H1 (cell line): ENCODE data around the gene PSMB5. TPM values are rescaled to one million over a fixed set of nuclear protein-coding genes. Genes with fewer than 3 reads are reported as not detected.
A peak's percentile ranks its signal among the peaks of the same experiment; 100 is the strongest.

Experiments used
- CTCF ChIA-PET: fragments of 300-600 bp; sonication (Branson Sonifier 250); formaldehyde crosslinking; loops from one replicate; lab custom pipeline; 2021; ENCODE audit not compliant: partially characterized antibody; lab: Charles Lee
- POLR2A ChIA-PET: fragments of 300-600 bp; sonication (Branson Sonifier 250); formaldehyde crosslinking; loops from one replicate; lab custom pipeline; 2021; ENCODE audit warnings: inconsistent platforms; ENCODE audit not compliant: partially characterized antibody; lab: Charles Lee
- DNase-seq, 2 experiments: peaks; one replicate each; pipeline versions ENCODE4 v3.0.0 to v3.0.0-alpha.2; 2010 to 2022; ENCODE audit warnings: low spot score in 2 of 2, low read depth in 1 of 2, mixed read lengths in 1 of 2
- FAIRE-seq: peaks from 2 replicates; lab custom pipeline; 2011; peaks lifted over from hg19 to GRCh38; lab: Jason Lieb, UNC
- H2AFZ ChIP-seq: 2 replicates; pipeline ENCODE4 v1.8.1; 2012; ENCODE audit warnings: low read length, inconsistent platforms
- H2AK5ac ChIP-seq: 2 replicates; pipeline ENCODE4 v1.6.1; 2013; ENCODE audit warnings: low read depth, low read length
- H2BK120ac ChIP-seq: replicated peaks from 2 replicates; pipeline ENCODE3; 2013; ENCODE audit warnings: low read depth, low read length, inconsistent platforms
- H2BK12ac ChIP-seq: 2 replicates; pipeline ENCODE4 v1.6.1; 2013; ENCODE audit warnings: low read depth, low read length
- H2BK15ac ChIP-seq: 2 replicates; pipeline ENCODE4 v1.6.1; 2013; ENCODE audit warnings: low read length
- H2BK20ac ChIP-seq: 2 replicates; pipeline ENCODE4 v1.6.1; 2013; ENCODE audit warnings: low read length
- H2BK5ac ChIP-seq: 2 replicates; pipeline ENCODE4 v1.6.1; 2013; ENCODE audit warnings: low read depth, low read length
- H3K14ac ChIP-seq: 2 replicates; pipeline ENCODE4 v1.6.1; 2013; ENCODE audit warnings: inconsistent platforms; ENCODE audit not compliant: insufficient read length
- H3K18ac ChIP-seq: 2 replicates; pipeline ENCODE4 v1.6.1; 2013; ENCODE audit warnings: low read length; ENCODE audit errors: extremely low read depth
- H3K23ac ChIP-seq: 2 replicates; pipeline ENCODE4 v1.6.1; 2013; ENCODE audit warnings: inconsistent platforms; ENCODE audit not compliant: insufficient read length
- H3K23me2 ChIP-seq: 2 replicates; pipeline ENCODE4 v1.6.1; 2013; ENCODE audit warnings: low read depth, low read length
- H3K27ac ChIP-seq: 2 replicates; pipeline ENCODE4 v1.6.1; 2011; ENCODE audit warnings: low read depth, low read length, inconsistent platforms
- H3K27me3 ChIP-seq, 4 experiments: replicated peaks in 1 of 4; 1 replicate in 1 of 4; 2 replicates in 3 of 4; pipeline versions ENCODE4 v1.6.1 to v1.8.1; 2011 to 2013; ENCODE audit warnings: low read length in 3 of 4, mild to moderate bottlenecking in 3 of 4, inconsistent platforms in 2 of 4, mixed read lengths in 2 of 4, moderate library complexity in 1 of 4; ENCODE audit not compliant: control insufficient read depth in 3 of 4, insufficient read depth in 3 of 4; ENCODE audit errors: extremely low read depth in 1 of 4
- H3K36me3 ChIP-seq, 4 experiments: 2 replicates each; pipeline versions ENCODE4 v1.6.1 to v1.8.1; 2011 to 2013; ENCODE audit warnings: mild to moderate bottlenecking in 4 of 4, low read length in 3 of 4, moderate library complexity in 2 of 4, control low read depth in 1 of 4, inconsistent platforms in 1 of 4; ENCODE audit not compliant: insufficient read depth in 4 of 4, control insufficient read depth in 2 of 4
- H3K4ac ChIP-seq: replicated peaks from 2 replicates; pipeline ENCODE3; 2013; ENCODE audit warnings: low read length, low read depth, mixed read lengths, inconsistent platforms; ENCODE audit not compliant: insufficient read length
- H3K4me1 ChIP-seq, 4 experiments: replicated peaks in 1 of 4; 1 replicate in 1 of 4; 2 replicates in 3 of 4; pipeline versions ENCODE4 v1.6.1 to v1.8.1; 2011 to 2013; ENCODE audit warnings: low read length in 3 of 4, inconsistent platforms in 2 of 4, mixed read lengths in 1 of 4; ENCODE audit not compliant: insufficient read depth in 4 of 4, control insufficient read depth in 3 of 4
- H3K4me2 ChIP-seq, 2 experiments: 2 replicates each; pipeline versions ENCODE4 v1.6.1 to v1.8.1; 2011 to 2013; ENCODE audit warnings: low read depth in 2 of 2, low read length in 2 of 2, control low read depth in 1 of 2, inconsistent platforms in 1 of 2, mild to moderate bottlenecking in 1 of 2; ENCODE audit not compliant: insufficient read depth in 1 of 2
- H3K4me3 ChIP-seq, 4 experiments: fragments of 200-600, 300-600 bp in 1 of 4; sonication (generic), shearing (Covaris generic), sonication (Bioruptor Twin) in 1 of 4; 2 replicates each; pipeline versions ENCODE4 v1.5.1 to v1.8.1; 2011 to 2016; ENCODE audit warnings: low read length in 4 of 4, low read depth in 3 of 4, control low read depth in 2 of 4, inconsistent platforms in 2 of 4, mild to moderate bottlenecking in 2 of 4, mixed read lengths in 1 of 4, moderate library complexity in 1 of 4; ENCODE audit not compliant: insufficient read depth in 2 of 4; ENCODE audit errors: extremely low read depth in 1 of 4
- H3K56ac ChIP-seq: replicated peaks from 2 replicates; pipeline ENCODE3; 2013; ENCODE audit warnings: low read depth, mild to moderate bottlenecking, mixed read lengths, low read length, inconsistent platforms; ENCODE audit not compliant: insufficient read length
- H3K79me1 ChIP-seq: 2 replicates; pipeline ENCODE4 v1.6.1; 2013; ENCODE audit warnings: low read depth, low read length, control low read depth
- H3K79me2 ChIP-seq, 2 experiments: 2 replicates each; pipeline versions ENCODE4 v1.6.1 to v1.8.1; 2012 to 2013; ENCODE audit warnings: low read length in 2 of 2, mild to moderate bottlenecking in 2 of 2, inconsistent platforms in 1 of 2; ENCODE audit not compliant: insufficient read depth in 2 of 2, control insufficient read depth in 1 of 2
- H3K9ac ChIP-seq, 4 experiments: replicated peaks in 1 of 4; 1 replicate in 1 of 4; 2 replicates in 3 of 4; pipeline versions ENCODE4 v1.6.1 to v1.8.1; 2011 to 2013; ENCODE audit warnings: low read depth in 3 of 4, low read length in 3 of 4, control low read depth in 2 of 4, mild to moderate bottlenecking in 2 of 4, moderate library complexity in 2 of 4, inconsistent platforms in 1 of 4; ENCODE audit errors: extremely low read depth in 1 of 4
- H3K9me3 ChIP-seq, 2 experiments: 2 replicates each; pipeline versions ENCODE4 v1.6.1 to v1.8.1; 2012 to 2013; ENCODE audit warnings: mild to moderate bottlenecking in 2 of 2, moderate library complexity in 2 of 2, control low read depth in 1 of 2, inconsistent platforms in 1 of 2, low read depth in 1 of 2, low read length in 1 of 2, mixed read lengths in 1 of 2; ENCODE audit not compliant: insufficient read depth in 2 of 2
- H4K20me1 ChIP-seq, 2 experiments: replicated peaks in 1 of 2; 2 replicates each; pipeline versions ENCODE3 to v1.8.1; 2011 to 2013; ENCODE audit warnings: inconsistent platforms in 2 of 2, low read length in 2 of 2, mild to moderate bottlenecking in 1 of 2; ENCODE audit not compliant: insufficient read depth in 2 of 2, control insufficient read depth in 1 of 2
- H4K5ac ChIP-seq: 2 replicates; pipeline ENCODE4 v1.6.1; 2013; ENCODE audit warnings: low read length, low read depth, mixed read lengths, inconsistent platforms; ENCODE audit not compliant: insufficient read length
- H4K8ac ChIP-seq: 2 replicates; pipeline ENCODE4 v1.8.0; 2013; ENCODE audit warnings: mild to moderate bottlenecking, moderate library complexity, low read length, inconsistent platforms; ENCODE audit not compliant: insufficient read depth; ENCODE audit errors: extremely low read depth
- H4K91ac ChIP-seq: replicated peaks from 2 replicates; pipeline ENCODE3; 2013; ENCODE audit warnings: low read length, mixed read lengths, inconsistent platforms; ENCODE audit not compliant: insufficient read length
- ASH2L ChIP-seq: fragments of 200-600, 300-600 bp; sonication (generic); IDR thresholded peaks from one replicate; pipeline ENCODE4 v1.7.1; 2017; ENCODE audit warnings: low read length
- BRCA1 ChIP-seq: IDR thresholded peaks from 2 replicates; pipeline ENCODE4 v1.6.1; 2012; ENCODE audit warnings: low read depth, low read length, improper control_type of control experiment
- CBX5 ChIP-seq: fragments of 300-800, 300-1000 bp; sonication (generic); IDR thresholded peaks from 2 replicates; pipeline ENCODE4 v1.7.1; 2016; ENCODE audit warnings: antibody characterized with exemption, low read length, low read depth
- EP300 ChIP-seq, 2 experiments: IDR thresholded peaks; 1 replicate in 1 of 2; 2 replicates in 1 of 2; pipeline ENCODE4 v1.6.1; 2011 to 2012; ENCODE audit warnings: low read depth in 2 of 2, low read length in 2 of 2, mild to moderate bottlenecking in 2 of 2, borderline replicate concordance in 1 of 2, inconsistent platforms in 1 of 2, moderate library complexity in 1 of 2
- EZH2 ChIP-seq: fragments of 200-600 bp; sonication (generic); IDR thresholded peaks from 2 replicates; pipeline ENCODE4 v1.7.1; 2012; ENCODE audit warnings: low read depth, mild to moderate bottlenecking, moderate library complexity, low read length, inconsistent platforms; ENCODE audit not compliant: severe bottlenecking
- FOSL1 ChIP-seq: IDR thresholded peaks from 2 replicates; pipeline ENCODE4 v1.6.1; 2011; ENCODE audit warnings: mild to moderate bottlenecking, low read depth, low read length, moderate library complexity; ENCODE audit not compliant: insufficient read depth
- JUND ChIP-seq: IDR thresholded peaks from 2 replicates; pipeline ENCODE4 v1.6.1; 2011; ENCODE audit warnings: mild to moderate bottlenecking, improper control_type of control experiment, low read length
- KDM4A ChIP-seq: IDR thresholded peaks from one replicate; pipeline ENCODE4 v1.7.1; 2012; ENCODE audit warnings: low read depth, mild to moderate bottlenecking, moderate library complexity, low read length, inconsistent platforms; ENCODE audit not compliant: severe bottlenecking
- NANOG ChIP-seq: IDR thresholded peaks from 2 replicates; pipeline ENCODE4 v1.6.1; 2011; ENCODE audit warnings: low read length, low read depth, mild to moderate bottlenecking, inconsistent platforms; ENCODE audit not compliant: insufficient read depth, poor library complexity, severe bottlenecking
- NRF1 ChIP-seq: IDR thresholded peaks from 2 replicates; pipeline ENCODE4 v1.6.1; 2011; ENCODE audit warnings: mild to moderate bottlenecking, low read depth, low read length, improper control_type of control experiment
- SP2 ChIP-seq: IDR thresholded peaks from 2 replicates; pipeline ENCODE4 v1.6.1; 2012; ENCODE audit warnings: mild to moderate bottlenecking, low read length, inconsistent platforms
- WGBS, 2 experiments: shearing (Covaris generic) in 1 of 2; methylation state at CpG; one replicate each; pipeline versions ENCODE4 v1.1.6 to v1.1.7; 2013 to 2015; ENCODE audit warnings: low lambda C conversion rate in 2 of 2, mixed read lengths in 2 of 2, inconsistent platforms in 1 of 2, low coverage in 1 of 2, missing lambda C conversion rate in 1 of 2; ENCODE audit not compliant: insufficient replicate concordance in 2 of 2, insufficient coverage in 1 of 2, insufficient read length in 1 of 2; ENCODE audit errors: extremely low coverage in 1 of 2, missing lambda C conversion rate in 1 of 2; 5-methylcytosine and 5-hydroxymethylcytosine counted together
- polyA plus RNA-seq, 7 experiments: library from polyadenylated mRNA; depleted of rRNA in 3 of 7; stranded (reverse) in 5 of 7; unstranded in 2 of 7; fragments of >200 nt in 5 of 7; fragments of 200-250 nt in 2 of 7; gene quantifications; 1 replicate in 5 of 7; 2 replicates in 1 of 7; 4 replicates in 1 of 7; pipeline versions ENCODE4 v1.2.1 to v1.2.3, GENCODE V29; 2011 to 2013; ENCODE audit warnings: missing spikeins in 2 of 7, mixed read lengths in 2 of 7
- total RNA-seq: library from RNA; stranded (reverse); fragmentation: NEBNext Ultra II Directional; extraction: Animal tissue kit (Norgen Biotek cat#: 25700); gene quantifications from 2 replicates; pipeline ENCODE4 v1.2.1, GENCODE V29; 2021

PSMB5 gene
- total and polyA plus RNA-seq, 2 of the 8 experiments (the other 6 are each of a cell fraction or from before 2014, with no cell fraction given), result 254 to 510 TPM

GRCh38 chr14:23009939-23010726 is 24.6 kb downstream of the PSMB5 start, which contains the start of gene C14orf93:
Gene C14orf93, minus strand, starts transcription at chr14:23010143. Its CDS starts 11,120 bp downstream, at chr14:22999023.
- H3K27ac ChIP-seq, result no peak within 1 kb of the TSS
- H2AFZ ChIP-seq, result peak within 1 kb of the TSS; percentile 63
- peak within 1 kb of the TSS; percentile 84 for H4K5ac ChIP-seq
- H3K79me1 ChIP-seq, result no peaks in the 10 kb centered on the region
- H4K8ac ChIP-seq, result 0 out of 2 replicates have a peak within 1 kb of the TSS, but pooled peaks have one; percentile 47
- ChIA-PET POLR2A (interaction anchor here (0.7 to 0.9 kb wide), 3 partner anchors 32 to 66 kb away, joined by 3 read pairs; no protein-coding TSS in a partner anchor), CTCF (interaction anchor here (1.2 to 5.0 kb wide), 7 partner anchors 15 to 37 kb away, joined by 3 to 27 read pairs (median 5); partner anchors contain the start of genes AJUBA and PSMB11)
- H4K20me1 ChIP-seq, result no peaks in the 10 kb centered on the region
- peak within 1 kb of the TSS in 2 of 4 experiments; percentile 55 to 70; a peak in 3 of 7 replicates for H3K9ac ChIP-seq
- H3K14ac ChIP-seq, result no peak within 1 kb of the TSS
- H3K56ac ChIP-seq, result no peak within 1 kb of the TSS
- H3K9me3 ChIP-seq, result no peaks in the 10 kb centered on the region
- H2BK20ac ChIP-seq, result no peak within 1 kb of the TSS
- H3K79me2 ChIP-seq, result no peaks in the 10 kb centered on the region
- peaks cover 4 to 7% (median 6%) of the 10 kb centered on the region in 4 experiments; a peak in 4 of 7 replicates for H3K4me1 ChIP-seq
- H2BK5ac ChIP-seq, result peak within 1 kb of the TSS; percentile 2; the same call in 1 of the 2 replicates
- peak within 1 kb of the TSS; percentile 24 to 59 (median 53) for H3K4me3 ChIP-seq
- H2AK5ac ChIP-seq, result no peak within 1 kb of the TSS
- no peak within 1 kb of the TSS for H4K91ac ChIP-seq
- H2BK12ac ChIP-seq, result no peak within 1 kb of the TSS
- peak in 1 of 2 experiments; percentile 87 for DNase-seq
- H2BK120ac ChIP-seq, result no peak within 1 kb of the TSS
- H3K23ac ChIP-seq, result no peak within 1 kb of the TSS
- no peak for FAIRE-seq
- peak within 1 kb of the TSS; percentile 89; the same call in 1 of the 2 replicates for H3K18ac ChIP-seq
- H3K4ac ChIP-seq, result peak within 1 kb of the TSS; percentile 57
- H3K36me3 ChIP-seq, result no peaks in the 10 kb centered on the region
- WGBS, 2 experiments, result 12% methylated on average over 31 of the region's 40 CpGs; no CpG with 5 or more reads in 1 of the 2 experiments
- H3K23me2 ChIP-seq, result peaks cover 6% of the 10 kb centered on the region
- no peaks in the 10 kb centered on the region for H3K27me3 ChIP-seq
- H3K4me2 ChIP-seq, result peak within 1 kb of the TSS; percentile 61 to 62
- H2BK15ac ChIP-seq, result no peak within 1 kb of the TSS
- TF ChIP-seq JUND (no peak), SP2 (no peak), ASH2L (peak; percentile 30), KDM4A (no peak), EP300 (IDR thresholded peaks at IDR 0.05; ENCODE audit: borderline replicate concordance in 1 of 2, low read depth in 2 of 2, low read length in 2 of 2) (no peak), BRCA1 (no peak), FOSL1 (no peak), CBX5 (no peak), EZH2 (no peak), NANOG (no peak), NRF1 (no peak)
